ENCODE results near the gene PSTK. TPM values are rescaled to one million over a fixed set of nuclear protein-coding genes. Genes with fewer than 3 reads are reported as not detected.

Gene PSTK
- polyA plus RNA-seq, 1 donor from 2014 or later: 21.0 TPM

- TF ChIP-seq REST (IDR thresholded peaks at IDR 0.05; ENCODE audit: borderline replicate concordance) (no peak), CTCF (IDR thresholded peaks at IDR 0.05; ENCODE audit: poor library complexity, severe bottlenecking) (no peak), MXI1 (conservative IDR thresholded peaks at IDR 0.05; ENCODE audit: poor library complexity, severe bottlenecking) (no peak), POLR2AphosphoS5 (IDR thresholded peaks at IDR 0.05) (no peak), EP300 (conservative IDR thresholded peaks at IDR 0.05; ENCODE audit: poor library complexity, severe bottlenecking) (no peak), RAD21 (conservative IDR thresholded peaks at IDR 0.05) (no peak), TAF1 (IDR thresholded peaks at IDR 0.05; ENCODE audit: low read depth) (no peak), EZH2 (IDR thresholded peaks at IDR 0.05; ENCODE audit: borderline replicate concordance, insufficient read depth, low read length, poor library complexity, severe bottlenecking) (no peak), SMC3 (conservative IDR thresholded peaks at IDR 0.05; ENCODE audit: poor library complexity) (no peak)
- H3K79me2 ChIP-seq (replicated peaks; ENCODE audit: insufficient read depth, low read length): no peaks in the 10 kb centered on the region
- no peaks in the 10 kb centered on the region for H4K20me1 ChIP-seq (ENCODE audit: insufficient read depth)
- H3K4me3 ChIP-seq (ENCODE audit: low read length): no peak overlapping the region
- no peak overlapping the region for H3K27ac ChIP-seq (ENCODE audit: low read length)
- no peaks in the 10 kb centered on the region for H3K9me2 ChIP-seq (ENCODE audit: insufficient read depth, low read length)
- H3K9me3 ChIP-seq (ENCODE audit: low read length): no peaks in the 10 kb centered on the region
- H3K27me3 ChIP-seq (ENCODE audit: insufficient read depth, low read depth, low read length): no peaks in the 10 kb centered on the region
- H3K4me2 ChIP-seq (ENCODE audit: low read length): no peak overlapping the region
- H3K36me3 ChIP-seq (ENCODE audit: insufficient read depth, low read length): peaks cover 6% of the 10 kb centered on the region
- H3F3A ChIP-seq (ENCODE audit: insufficient read depth, low read length, poor library complexity, severe bottlenecking): no peaks in the 10 kb centered on the region
- no peak overlapping the region for H2AFZ ChIP-seq (ENCODE audit: low read depth, low read length)
- H3K9ac ChIP-seq (ENCODE audit: low read length): no peak overlapping the region
These were observed 13.7 kb downstream of the PSTK start for GRCh38 chr10:122993797-122994336.

- Histone ChIP-seq H3K9me3 (ENCODE audit: low read length) (no peaks in the 10 kb centered on the region), H3K9me2 (ENCODE audit: insufficient read depth, low read length) (no peaks in the 10 kb centered on the region), H2AFZ (ENCODE audit: low read depth, low read length) (no peak overlapping the region), H3K4me2 (ENCODE audit: low read length) (no peak overlapping the region), H3K9ac (ENCODE audit: low read length) (no peak overlapping the region), H3K4me3 (ENCODE audit: low read length) (no peak overlapping the region), H3F3A (ENCODE audit: insufficient read depth, low read length, poor library complexity, severe bottlenecking) (no peaks in the 10 kb centered on the region), H3K27me3 (ENCODE audit: insufficient read depth, low read depth, low read length) (no peaks in the 10 kb centered on the region), H3K36me3 (ENCODE audit: insufficient read depth, low read length) (peaks cover 6% of the 10 kb centered on the region), H4K20me1 (ENCODE audit: insufficient read depth) (no peaks in the 10 kb centered on the region), H3K79me2 (replicated peaks; ENCODE audit: insufficient read depth, low read length) (no peaks in the 10 kb centered on the region), H3K27ac (ENCODE audit: low read length) (no peak overlapping the region)
- TF ChIP-seq MXI1 (conservative IDR thresholded peaks at IDR 0.05; ENCODE audit: poor library complexity, severe bottlenecking): no peak
- no peak for TF ChIP-seq CTCF (IDR thresholded peaks at IDR 0.05; ENCODE audit: poor library complexity, severe bottlenecking)
- no peak for TF ChIP-seq RAD21 (conservative IDR thresholded peaks at IDR 0.05)
These were observed 15.7 kb downstream of the PSTK start for GRCh38 chr10:122995936-122996335.

All from neural cell (in vitro differentiated cells).